ENCODE measurements around the gene MUC15.

The MUC15 gene

DNA sequence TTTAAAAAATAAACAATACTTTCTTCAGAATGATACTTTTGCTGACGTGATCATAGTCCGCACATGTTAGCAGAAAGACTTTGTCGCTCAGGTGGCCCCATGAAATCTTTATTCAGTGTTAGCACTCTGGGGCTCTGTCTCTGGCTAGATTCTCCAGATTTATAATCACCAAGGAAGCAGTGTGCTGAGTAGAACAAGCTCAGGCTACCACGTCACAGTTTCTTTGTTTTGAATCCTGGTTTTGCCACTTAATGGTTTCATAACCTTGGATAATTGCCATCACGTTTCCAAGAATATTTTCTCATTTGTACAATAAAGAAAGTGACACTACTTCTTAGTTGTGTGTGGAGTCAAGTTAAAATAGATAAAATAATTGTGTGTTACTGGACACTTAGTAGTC is 3.9 kb upstream of the MUC15 start:
- DNase-seq (ENCODE audit: low read depth): no peak

GRCh38 chr11:26573896-26574295 is 1.8 kb upstream of the MUC15 start:
- no peak for DNase-seq (ENCODE audit: low read depth)

GRCh38 chr11:26572770-26573402 is 823 bp upstream of the MUC15 start:
- no peak for DNase-seq (ENCODE audit: low read depth)

GRCh38 chr11:26569646-26570045 is 2.4 kb downstream of the MUC15 start:
- DNase-seq (ENCODE audit: low read depth): no peak

DNA sequence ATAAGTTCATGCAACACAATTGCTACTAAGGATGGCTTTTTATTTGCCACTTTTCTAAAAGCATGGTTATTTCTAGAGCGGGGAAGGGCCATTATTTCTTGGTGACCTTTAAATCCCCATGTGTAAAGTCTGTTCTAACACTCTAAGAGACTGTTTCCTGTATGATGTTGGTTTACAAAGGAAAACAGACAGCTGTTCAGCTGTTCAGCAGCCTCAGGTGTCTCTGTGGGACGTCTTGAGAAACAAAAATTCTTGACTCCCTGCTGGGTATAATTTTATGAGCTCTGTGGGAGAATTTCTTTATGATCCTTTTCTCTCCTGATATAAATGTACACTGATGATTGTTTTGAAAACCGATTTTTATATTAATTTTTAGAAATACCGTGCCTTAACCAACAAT is 13.9 kb downstream of the MUC15 start:
- DNase-seq (ENCODE audit: low read depth): no peak

- DNase-seq (ENCODE audit: low read depth): no peak
Observed at GRCh38 chr11:26557666-26558065, 14.4 kb downstream of the MUC15 start.

- no peak for DNase-seq (ENCODE audit: low read depth)
Observed at GRCh38 chr11:26556582-26556981, 15.5 kb downstream of the MUC15 start.

- DNase-seq (ENCODE audit: low read depth): no peak
Observed at GRCh38 chr11:26554455-26554854, 17.6 kb downstream of the MUC15 start.

DNA sequence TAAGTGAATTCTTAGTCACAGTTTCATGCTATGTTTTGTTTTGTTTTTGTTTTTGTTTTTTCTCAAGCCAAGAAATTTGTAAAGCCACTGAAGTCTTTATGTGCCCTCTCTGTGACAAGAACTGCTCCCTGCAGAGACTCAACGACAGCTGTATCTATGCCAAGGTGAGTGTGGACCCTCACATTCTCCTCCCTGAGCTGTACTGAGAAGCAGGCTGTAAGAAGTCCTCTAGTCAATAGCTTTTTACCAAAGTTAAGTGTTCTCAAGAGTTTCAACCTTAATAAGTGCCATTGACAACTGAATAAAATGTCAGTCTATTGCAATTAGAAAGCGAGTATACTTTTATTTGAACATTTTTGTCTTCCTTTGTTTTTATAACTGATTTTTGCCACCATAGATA is 18.9 kb downstream of the MUC15 start:
- DNase-seq (ENCODE audit: low read depth): no peak

GRCh38 chr11:26551186-26551801 is 20.8 kb downstream of the MUC15 start:
- no peak for DNase-seq (ENCODE audit: low read depth)

GRCh38 chr11:26550022-26550421 is 22.0 kb downstream of the MUC15 start:
- DNase-seq (ENCODE audit: low read depth): no peak

DNA sequence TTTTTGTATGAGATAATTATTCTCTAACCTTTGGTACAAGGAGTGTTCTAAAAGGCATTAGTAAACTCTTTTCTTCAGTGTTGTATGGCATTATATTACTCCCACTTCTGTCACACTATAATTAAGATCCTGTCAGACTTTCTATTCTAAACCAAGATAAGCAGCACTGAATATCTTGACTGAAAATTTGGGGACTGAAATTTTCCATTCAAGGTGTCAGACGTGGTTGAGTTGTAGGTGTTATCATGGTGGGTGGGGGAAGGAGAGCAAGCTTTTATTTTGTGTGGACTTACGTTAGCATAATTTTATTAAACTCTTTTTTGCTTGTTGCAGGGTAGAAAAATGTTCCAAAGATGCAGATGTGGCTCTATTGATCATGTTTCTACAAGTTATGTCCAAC is 22.9 kb downstream of the MUC15 start:
- DNase-seq (ENCODE audit: low read depth): no peak

DNA sequence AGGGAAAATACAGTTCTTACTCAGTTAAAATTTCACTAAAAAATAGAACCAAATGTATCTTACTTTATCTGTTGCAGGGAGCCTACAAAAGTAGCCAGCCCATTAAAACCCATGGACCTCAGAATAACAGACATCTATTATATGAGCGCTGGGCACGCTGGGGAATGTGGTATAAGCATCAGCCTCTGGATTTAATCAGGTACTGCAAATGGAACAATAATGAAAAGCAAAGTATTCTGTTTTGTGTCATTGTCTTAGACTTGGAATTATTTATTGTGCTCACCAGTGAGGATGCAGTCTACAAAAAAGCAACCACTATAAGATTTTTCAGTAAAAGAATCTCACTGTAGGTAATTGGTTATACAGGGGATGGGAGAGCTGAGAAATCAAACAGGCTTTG is 30.2 kb downstream of the MUC15 start:
- DNase-seq (ENCODE audit: low read depth): no peak

- DNase-seq (ENCODE audit: low read depth): no peak
Observed at GRCh38 chr11:26539517-26539916, 32.5 kb downstream of the MUC15 start.

DNA sequence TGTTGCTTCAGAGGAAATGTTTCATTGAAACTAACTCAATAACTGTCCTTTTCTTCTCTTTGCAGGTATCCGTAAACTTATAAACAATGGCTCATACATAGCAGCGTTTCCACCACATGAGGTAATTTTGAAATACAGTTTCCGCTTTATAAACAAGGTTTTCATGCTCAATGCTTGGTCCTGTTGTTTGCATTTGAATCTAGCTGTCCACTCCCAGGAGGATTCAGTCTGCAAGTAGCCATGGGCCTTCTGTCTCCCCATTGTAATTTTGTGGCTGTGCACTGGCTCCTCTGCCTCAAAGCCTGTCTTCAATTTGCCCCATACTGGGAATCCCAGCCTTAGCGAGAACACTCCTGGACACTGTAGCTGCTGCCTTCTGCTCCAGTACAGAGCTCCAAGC is 34.7 kb downstream of the MUC15 start:
- DNase-seq (ENCODE audit: low read depth): no peak

GRCh38 chr11:26527685-26528084 is 44.4 kb downstream of the MUC15 start:
- no peak for DNase-seq (ENCODE audit: low read depth)

GRCh38 chr11:26522912-26523610 is 49.0 kb downstream of the MUC15 start:
- no peak for DNase-seq (ENCODE audit: low read depth)

DNA sequence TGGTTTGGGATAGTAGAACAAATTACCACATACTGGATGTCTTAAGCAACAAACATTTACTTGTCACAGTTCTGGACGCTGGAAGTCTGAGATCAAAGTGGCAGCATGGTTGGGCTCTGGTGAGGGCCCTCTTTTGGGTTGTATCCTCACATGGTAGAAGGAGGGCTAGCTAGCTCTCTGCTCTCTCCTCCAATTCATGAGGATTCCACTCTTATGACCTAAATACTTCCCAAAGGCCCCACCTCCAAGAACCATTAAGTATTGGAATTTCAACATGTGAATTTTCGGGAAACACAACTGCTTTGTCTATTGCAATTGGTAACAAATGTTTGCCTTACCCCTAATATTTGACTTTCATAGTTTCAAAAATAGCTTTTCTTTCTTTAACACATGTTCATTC is 52.6 kb downstream of the MUC15 start:
- no peak for DNase-seq (ENCODE audit: low read depth)

DNA sequence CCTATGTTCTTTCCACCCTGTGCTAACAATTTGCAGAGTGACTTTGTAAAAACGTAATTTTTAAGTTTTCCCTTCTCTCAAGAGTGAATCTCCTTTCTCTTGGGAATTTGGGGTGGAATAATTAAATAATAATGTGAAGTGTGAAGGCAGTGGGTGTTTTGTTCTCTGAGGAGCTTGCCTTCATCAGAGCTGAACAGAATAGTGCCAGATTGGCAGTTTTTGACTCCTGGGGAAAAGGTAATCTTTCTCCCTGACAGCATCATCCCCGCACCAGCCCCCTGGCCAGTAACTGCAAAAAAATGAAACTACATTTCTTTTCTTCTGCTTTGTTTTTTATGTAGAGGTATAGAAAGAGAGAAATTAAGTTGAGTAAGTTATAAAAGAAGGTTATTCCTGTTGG is 59.9 kb downstream of the MUC15 start:
- DNase-seq (ENCODE audit: low read depth): no peak

- DNase-seq (ENCODE audit: low read depth): no peak
Observed at GRCh38 chr11:26510756-26511155, 61.3 kb downstream of the MUC15 start.

GRCh38 chr11:26510164-26510563 is 61.9 kb downstream of the MUC15 start:
- DNase-seq (ENCODE audit: low read depth): no peak

Data from activated T-cell treated with anti-CD3 and anti-CD28 coated beads for 24 hours (primary cell).